Epithelial cell of alveolus of lung (primary cell): ENCODE results near the gene CUL5. TPM values are rescaled to one million over a fixed set of nuclear protein-coding genes. Genes with fewer than 3 reads are reported as not detected.

ENCODE experiments used
- total RNA-seq: library from RNA; depleted of rRNA; stranded (reverse); fragments of >200 nt; gene quantifications from 2 replicates; pipeline ENCODE4 v1.2.1, GENCODE V29; 2015

Gene CUL5
- total RNA-seq = 14.6 and 18.1 TPM in 2 replicates

DNA sequence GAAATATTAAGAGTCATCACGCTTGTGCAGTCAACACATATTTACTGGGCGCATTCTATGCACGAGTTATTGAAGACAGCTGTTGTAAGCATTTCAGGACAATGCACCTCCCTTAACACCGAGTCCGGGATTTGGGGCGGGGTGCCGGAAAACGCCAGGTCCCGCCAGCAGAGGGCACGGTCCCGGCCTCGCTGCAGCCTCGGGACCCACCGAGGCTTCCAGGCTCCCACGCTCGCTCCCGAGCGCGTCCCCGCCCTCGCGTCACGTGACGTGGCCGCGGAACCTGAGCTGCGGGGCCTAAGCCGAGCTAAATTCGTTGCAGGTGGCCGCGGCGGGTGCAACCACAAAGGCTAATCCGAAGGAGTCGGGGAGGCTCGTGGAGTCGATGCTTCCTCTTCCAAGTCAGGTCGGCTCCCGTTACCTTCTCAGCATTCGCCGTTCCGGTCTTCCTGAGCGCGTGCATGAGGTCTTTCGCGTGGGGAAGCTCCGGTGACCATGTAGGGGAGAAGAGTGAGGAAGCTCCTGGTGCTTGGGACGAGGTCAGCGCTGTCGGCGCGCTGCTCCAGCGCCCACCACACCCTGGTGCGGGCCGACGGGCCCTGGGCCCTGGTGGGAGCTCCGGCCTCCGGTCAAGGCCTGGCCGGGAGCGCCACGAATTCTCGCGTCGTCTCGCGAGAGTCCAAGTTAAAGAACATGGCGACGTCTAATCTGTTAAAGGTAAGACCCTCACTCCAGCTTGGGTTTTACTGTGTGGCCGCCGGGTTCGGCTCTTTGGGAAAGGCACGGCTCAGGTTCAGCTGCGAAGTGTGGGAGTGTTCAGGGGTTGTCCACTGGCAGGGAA, at the start of gene CUL5:
Gene CUL5 (plus strand): TSS at position 243 of the 841 bp plus-strand sequence. CDS start 451 bp downstream, at position 694.

GRCh38 chr11:108121274-108122155, 112.8 kb downstream of the CUL5 start, which contains the start of gene ACAT1:
Gene ACAT1, plus strand, starts transcription at chr11:108121567. Its CDS starts 40 bp downstream, at chr11:108121607.

Other genes with a start within 250 kb of the CUL5 start
- gene SLC35F2, start 150.1 kb upstream of the CUL5 start, total RNA-seq = 8.5 and 32.3 TPM in 2 replicates
- gene RAB39A, start 80.5 kb upstream of the CUL5 start, total RNA-seq = not detected in 2 replicates
- 67.6 and 181 TPM in 2 replicates for gene ACAT1, start 112.7 kb downstream of the CUL5 start, total RNA-seq
- 10.0 and 14.1 TPM in 2 replicates for gene NPAT, start 213.7 kb downstream of the CUL5 start, total RNA-seq
- 32.3 and 46.7 TPM in 2 replicates for gene ATM, start 214.2 kb downstream of the CUL5 start, total RNA-seq